Memory B cell (primary cell): Measurements from ENCODE around the gene HOMER3.
"Not testable (repeated sequence)": the region's sequence is repeated elsewhere in the genome, so short reads cannot be mapped to it uniquely, and the experiment has no call there.

Experiments used
- ATAC-seq: fragments of 150-1000 bp; cut with Tn5 transposase; 2 replicates; pipeline ENCODE4 v1.10.0; 2021; ENCODE audit warnings: low read depth, mild to moderate bottlenecking, moderate library complexity
- DNase-seq, 2 donors: peaks; one replicate each; pipeline ENCODE4 v3.0.0; 2022; ENCODE audit warnings: low spot score in 2 of 2
- H3K27ac Mint-ChIP-seq: one replicate; pipeline ENCODE4 v1.8.0; 2022; ENCODE audit warnings: mild to moderate bottlenecking, moderate library complexity, mixed read lengths
- H3K27me3 Mint-ChIP-seq: one replicate; pipeline ENCODE4 v1.8.0; 2022; ENCODE audit warnings: mixed read lengths
- H3K36me3 Mint-ChIP-seq: one replicate; pipeline ENCODE4 v1.8.0; 2022; ENCODE audit warnings: mild to moderate bottlenecking, mixed read lengths
- H3K4me1 Mint-ChIP-seq: one replicate; pipeline ENCODE4 v1.8.0; 2022; ENCODE audit warnings: mixed read lengths
- H3K4me3 Mint-ChIP-seq: one replicate; pipeline ENCODE4 v1.8.0; 2022; ENCODE audit warnings: mild to moderate bottlenecking, moderate library complexity, mixed read lengths
- H3K9me3 Mint-ChIP-seq: one replicate; pipeline ENCODE4 v1.8.0; 2022; ENCODE audit warnings: mixed read lengths

The HOMER3 gene

GRCh38 chr19:18908917-18909619 lies 31.9 kb downstream of the HOMER3 start:
- Mint-ChIP-seq H3K9me3 (no peaks in the 10 kb centered on the region), H3K27ac (no peak overlapping the region), H3K4me3 (no peak overlapping the region), H3K4me1 (peaks cover 6% of the 10 kb centered on the region), H3K36me3 (peaks cover 20% of the 10 kb centered on the region), H3K27me3 (no peaks in the 10 kb centered on the region)
- ATAC-seq (no peak), DNase-seq (no peak)

DNA sequence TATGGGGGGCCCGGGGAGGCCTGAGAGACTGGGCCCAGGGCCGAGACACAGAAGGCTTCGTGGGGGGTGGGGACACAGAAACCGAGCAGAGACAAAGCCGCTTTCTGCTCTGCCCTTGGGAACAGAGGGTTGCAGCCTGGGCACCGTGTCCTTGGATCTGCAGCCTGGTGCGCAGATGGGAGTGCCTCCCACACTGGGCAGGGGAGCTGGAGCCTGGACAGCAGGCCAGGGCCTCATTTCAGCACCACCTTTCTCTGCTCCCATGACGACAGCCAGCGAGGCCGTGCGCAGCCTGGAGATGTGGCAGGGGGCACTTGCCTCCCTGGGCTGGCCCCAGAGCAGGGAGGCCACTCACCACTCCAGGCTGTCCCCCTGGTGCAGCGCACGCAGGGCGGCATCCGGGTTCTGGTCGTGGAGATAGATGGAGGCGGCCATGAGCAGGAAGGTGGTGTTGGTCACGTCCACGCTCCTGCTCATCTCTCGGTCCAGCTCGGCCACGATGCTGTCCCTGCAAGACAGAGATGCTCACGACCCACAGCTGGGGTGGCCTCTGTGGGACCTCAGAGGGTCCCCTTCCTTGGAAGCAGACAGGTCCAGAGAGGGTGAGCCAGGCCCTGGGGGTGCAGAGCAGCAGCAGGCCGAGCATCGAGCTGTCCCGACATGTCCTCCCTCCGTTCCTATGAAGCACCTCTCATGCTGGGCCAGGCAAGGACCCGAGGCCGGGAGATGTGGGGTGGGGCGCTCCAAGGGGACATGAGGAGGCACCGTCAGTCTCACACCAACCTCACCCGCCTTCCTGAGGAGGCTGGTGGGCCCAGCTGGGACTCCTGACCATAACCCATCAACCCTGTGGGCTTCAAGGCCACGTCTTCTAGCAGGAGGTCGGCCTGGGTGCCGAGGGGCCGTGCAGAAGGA lies 34.2 kb downstream of the HOMER3 start:
- H3K9me3 Mint-ChIP-seq: no peaks in the 10 kb centered on the region
- no peak for DNase-seq
- no peak overlapping the region for H3K27ac Mint-ChIP-seq
- H3K36me3 Mint-ChIP-seq: peaks cover 14% of the 10 kb centered on the region
- H3K4me3 Mint-ChIP-seq: no peak overlapping the region
- H3K27me3 Mint-ChIP-seq: no peaks in the 10 kb centered on the region
- ATAC-seq: no peak
- no peaks in the 10 kb centered on the region for H3K4me1 Mint-ChIP-seq

DNA sequence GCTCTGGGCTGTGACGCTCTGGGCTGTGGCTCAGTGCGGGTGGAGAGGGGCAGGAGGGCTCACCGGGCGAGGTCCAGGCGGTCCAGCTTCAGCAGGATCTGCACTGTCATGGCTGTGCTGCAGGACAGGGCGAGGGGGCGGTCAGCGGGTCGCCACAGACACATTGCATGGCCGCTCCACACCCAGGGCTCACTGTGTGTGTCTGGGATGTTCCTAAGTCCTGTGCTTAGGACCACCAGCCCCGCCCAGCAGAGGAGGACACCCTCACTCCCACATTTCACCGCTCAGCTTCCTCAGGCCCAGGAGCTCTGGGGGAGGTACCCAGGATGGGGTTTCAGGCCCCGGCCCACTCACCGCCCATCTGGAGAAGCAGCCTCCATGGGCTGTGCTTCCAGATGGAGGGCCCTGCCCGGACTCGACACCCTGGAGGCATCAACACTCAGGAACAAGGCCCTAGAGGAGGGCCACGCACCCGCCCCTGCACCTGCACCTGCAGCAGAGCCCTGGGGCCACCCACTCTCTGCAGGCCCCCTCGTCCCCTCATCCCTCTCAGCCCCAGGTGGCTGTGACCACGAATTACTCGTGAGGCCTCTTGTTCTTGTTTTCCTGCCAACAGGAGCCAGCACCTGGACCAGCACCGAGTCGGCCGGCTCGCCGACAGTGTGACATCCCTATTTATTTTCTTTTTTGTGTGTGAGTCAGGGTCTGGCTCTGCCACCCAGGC lies 35.3 kb downstream of the HOMER3 start:
- peaks cover 14% of the 10 kb centered on the region for H3K36me3 Mint-ChIP-seq
- no peaks in the 10 kb centered on the region for H3K4me1 Mint-ChIP-seq
- H3K4me3 Mint-ChIP-seq: no peak overlapping the region
- H3K27me3 Mint-ChIP-seq: no peaks in the 10 kb centered on the region
- no peak for ATAC-seq
- no peak overlapping the region for H3K27ac Mint-ChIP-seq
- no peaks in the 10 kb centered on the region for H3K9me3 Mint-ChIP-seq
- no peak for DNase-seq

DNA sequence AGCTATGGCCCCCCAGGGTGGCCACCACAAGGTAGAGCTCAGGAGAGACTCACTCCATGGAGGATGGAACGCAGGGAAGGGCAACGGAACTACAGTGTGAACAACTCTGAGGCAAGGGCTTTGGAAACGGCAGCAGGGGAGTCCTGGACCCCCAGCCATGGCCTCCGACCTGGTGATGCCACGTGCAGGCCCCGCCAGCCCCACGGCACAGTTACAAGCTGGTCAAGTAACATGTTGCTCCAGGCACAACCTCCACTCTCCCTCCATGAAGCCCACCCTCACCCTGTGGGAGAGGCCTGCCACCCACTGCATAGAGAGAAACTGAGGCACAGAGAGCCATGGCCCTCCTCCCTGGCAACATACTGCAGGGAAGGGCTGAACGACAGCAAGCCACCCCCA lies 36.0 kb downstream of the HOMER3 start:
- Mint-ChIP-seq H3K27me3 (no peaks in the 10 kb centered on the region), H3K36me3 (peaks cover 15% of the 10 kb centered on the region), H3K4me1 (no peaks in the 10 kb centered on the region), H3K27ac (no peak overlapping the region), H3K9me3 (no peaks in the 10 kb centered on the region), H3K4me3 (no peak overlapping the region)
- ATAC-seq (no peak), DNase-seq (no peak)

DNA sequence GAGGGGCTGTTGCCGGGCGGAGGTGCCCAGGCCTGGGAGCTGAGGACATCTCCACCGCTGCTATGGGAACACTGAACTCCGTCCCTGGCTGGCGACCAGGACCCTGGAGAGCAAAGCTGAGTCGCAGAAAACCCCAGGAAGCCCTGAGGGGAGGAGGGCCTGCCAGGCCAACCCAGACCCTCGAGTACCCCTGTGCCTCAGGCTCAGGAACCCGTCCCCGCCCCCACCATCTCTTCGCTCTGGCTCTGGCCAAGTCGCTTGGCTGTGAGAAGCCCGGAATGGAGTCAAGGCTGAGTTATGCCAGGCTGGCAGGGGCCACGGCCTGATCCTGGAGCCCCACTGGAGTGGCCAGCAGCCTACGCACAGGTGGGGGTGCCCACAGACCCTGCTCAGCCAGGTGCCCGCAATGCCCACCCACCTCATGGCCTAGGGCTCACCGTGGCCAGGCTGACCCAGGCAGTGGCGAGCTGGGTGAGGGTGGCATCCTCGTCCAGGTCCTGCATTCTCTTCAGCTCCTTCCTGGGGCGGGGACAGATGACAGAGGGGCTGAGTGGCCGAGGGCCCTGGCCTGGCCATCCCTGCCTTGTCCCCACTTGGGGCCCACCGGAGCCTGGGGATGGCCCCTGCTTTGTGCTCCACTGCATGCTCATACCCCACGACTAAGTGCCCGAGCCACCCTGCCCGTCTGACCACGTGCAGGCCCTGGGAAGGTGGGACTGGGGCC lies 36.5 kb downstream of the HOMER3 start:
- no peak for ATAC-seq
- H3K27me3 Mint-ChIP-seq: no peaks in the 10 kb centered on the region
- no peak overlapping the region for H3K27ac Mint-ChIP-seq
- peaks cover 18% of the 10 kb centered on the region for H3K36me3 Mint-ChIP-seq
- no peaks in the 10 kb centered on the region for H3K9me3 Mint-ChIP-seq
- H3K4me1 Mint-ChIP-seq: no peaks in the 10 kb centered on the region
- no peak for DNase-seq
- no peak overlapping the region for H3K4me3 Mint-ChIP-seq

- Mint-ChIP-seq H3K36me3 (peaks cover 19% of the 10 kb centered on the region), H3K9me3 (no peaks in the 10 kb centered on the region), H3K4me1 (no peaks in the 10 kb centered on the region), H3K4me3 (no peak overlapping the region), H3K27me3 (no peaks in the 10 kb centered on the region), H3K27ac (no peak overlapping the region)
- DNase-seq: no peak
- ATAC-seq: no peak
These were observed 37.6 kb downstream of the HOMER3 start for GRCh38 chr19:18903156-18904037.

DNA sequence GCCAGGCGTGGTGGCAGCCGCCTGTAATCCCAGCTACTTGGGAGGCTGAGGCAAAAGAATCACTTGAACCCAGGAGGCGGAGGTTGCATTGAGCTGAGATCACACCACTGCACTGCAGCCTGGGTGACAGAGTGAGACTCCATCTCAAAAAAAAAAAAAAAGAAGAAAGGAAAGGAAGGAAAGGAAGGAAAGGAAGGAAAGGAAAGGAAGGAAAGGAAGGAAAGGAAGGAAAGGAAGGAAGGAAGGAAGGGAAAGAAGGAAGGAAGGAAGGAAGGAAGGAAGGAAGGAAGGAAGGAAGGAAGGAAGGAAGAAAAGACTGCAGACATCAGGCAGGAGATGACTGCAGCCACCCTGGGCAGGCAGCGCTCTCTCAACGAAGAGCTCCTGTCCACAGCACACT lies 38.5 kb downstream of the HOMER3 start:
- H3K4me3 Mint-ChIP-seq, ATAC-seq, H3K27ac Mint-ChIP-seq, H3K27me3 Mint-ChIP-seq, H3K4me1 Mint-ChIP-seq, H3K9me3 Mint-ChIP-seq, DNase-seq: not testable (repeated sequence)
- peaks cover 19% of the 10 kb centered on the region for H3K36me3 Mint-ChIP-seq

DNA sequence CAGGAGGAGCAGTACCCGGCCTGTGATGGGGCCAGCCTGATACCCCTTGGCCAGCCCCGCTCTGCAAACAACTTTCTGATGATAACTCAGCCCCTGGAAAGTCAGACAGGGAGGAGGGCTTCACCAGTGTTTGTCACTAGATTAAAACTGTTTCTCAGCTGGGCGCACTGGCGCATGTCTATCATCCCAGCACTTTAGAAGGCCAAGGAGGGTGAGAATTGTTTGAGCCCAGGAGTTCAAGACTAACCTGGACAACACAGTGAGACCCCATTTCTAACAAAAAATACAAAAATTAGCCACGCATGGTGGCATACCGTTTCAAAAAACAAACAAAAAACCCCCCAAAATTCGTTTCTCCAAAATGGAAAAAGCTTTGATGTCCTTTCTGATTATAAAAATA lies 39.5 kb downstream of the HOMER3 start:
- ATAC-seq: no peak

GRCh38 chr19:18900700-18901481 lies 40.1 kb downstream of the HOMER3 start:
- H3K4me3 Mint-ChIP-seq: no peak overlapping the region
- peaks cover 15% of the 10 kb centered on the region for H3K36me3 Mint-ChIP-seq
- H3K27ac Mint-ChIP-seq: no peak overlapping the region
- ATAC-seq (no peak), DNase-seq (no peak)
- H3K4me1 Mint-ChIP-seq: peaks cover 8% of the 10 kb centered on the region
- no peaks in the 10 kb centered on the region for H3K9me3 Mint-ChIP-seq
- peaks cover 8% of the 10 kb centered on the region for H3K27me3 Mint-ChIP-seq

More for the DNA sequence above, 39.5 kb downstream of the HOMER3 start:
- Mint-ChIP-seq H3K9me3 (no peaks in the 10 kb centered on the region), H3K4me1 (peaks cover 5% of the 10 kb centered on the region), H3K4me3 (no peak overlapping the region), H3K27me3 (peaks cover 6% of the 10 kb centered on the region), H3K27ac (no peak overlapping the region), H3K36me3 (peaks cover 19% of the 10 kb centered on the region)
- no peak for DNase-seq

GRCh38 chr19:18899624-18900560 lies 41.1 kb downstream of the HOMER3 start:
- Mint-ChIP-seq H3K27ac (no peak overlapping the region), H3K4me1 (peaks cover 8% of the 10 kb centered on the region), H3K4me3 (no peak overlapping the region), H3K27me3 (peaks cover 8% of the 10 kb centered on the region), H3K9me3 (no peaks in the 10 kb centered on the region), H3K36me3 (peaks cover 11% of the 10 kb centered on the region)
- ATAC-seq (no peak), DNase-seq (no peak)

DNA sequence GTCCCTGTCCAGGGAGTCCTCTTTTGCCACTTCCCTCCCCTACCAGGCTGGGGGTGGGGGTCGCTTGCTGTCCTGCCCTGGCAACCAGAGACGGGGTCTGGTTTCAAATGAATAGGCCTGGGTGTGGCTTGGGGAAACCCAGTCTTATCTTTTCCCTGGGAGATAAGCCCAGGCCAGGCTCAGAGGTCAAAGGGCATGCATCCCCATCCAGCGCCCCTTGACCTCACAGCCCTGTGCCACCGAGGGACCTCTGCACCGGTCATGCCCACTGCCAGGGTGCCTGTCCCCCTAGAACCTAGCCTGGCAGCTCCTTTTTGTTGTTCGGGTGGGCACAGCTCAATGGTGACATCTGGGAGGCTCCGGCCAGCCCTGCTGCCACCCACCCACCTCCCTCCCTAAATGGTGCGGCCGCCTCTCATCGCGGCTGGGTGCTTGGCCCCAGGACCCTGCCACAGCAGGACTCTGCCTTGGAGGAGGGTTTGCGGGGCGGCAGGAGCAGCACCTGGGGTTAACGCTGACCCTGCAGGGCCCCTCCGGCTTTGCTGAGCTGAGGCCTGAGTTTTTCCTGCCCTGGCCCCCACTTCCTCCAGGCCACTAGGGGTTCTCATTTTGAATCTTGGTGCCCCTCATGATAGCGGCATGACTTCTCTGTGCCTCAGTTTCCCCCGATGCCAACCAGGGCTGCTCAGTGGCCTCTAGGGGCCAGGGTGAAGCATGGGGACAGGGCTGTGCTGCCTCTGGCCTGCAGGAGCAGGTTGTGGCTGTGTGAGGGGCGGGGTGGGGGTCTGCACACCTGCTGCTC lies 42.2 kb downstream of the HOMER3 start:
- Mint-ChIP-seq H3K4me3 (no peak overlapping the region), H3K27me3 (peaks cover 10% of the 10 kb centered on the region), H3K9me3 (no peaks in the 10 kb centered on the region), H3K4me1 (peaks cover 8% of the 10 kb centered on the region), H3K36me3 (peaks cover 11% of the 10 kb centered on the region), H3K27ac (no peak overlapping the region)
- DNase-seq (no peak), ATAC-seq (no peak)
